Measurements from ENCODE around the gene ERP29.
"Not testable (repeated sequence)": the region's sequence is repeated elsewhere in the genome, so short reads cannot be mapped to it uniquely, and the experiment has no call there.

The ERP29 gene

GRCh38 chr12:111991535-111991934 lies 21.7 kb upstream of the ERP29 start:
- no peak overlapping the region for H3K27ac ChIP-seq (ENCODE audit: insufficient read depth, low read depth, low read length, poor library complexity, severe bottlenecking)
- H3K9me3 ChIP-seq (ENCODE audit: control insufficient read depth, low read length), result no peaks in the 10 kb centered on the region
- H3K27me3 ChIP-seq (ENCODE audit: control insufficient read depth, insufficient read depth, low read length, poor library complexity, severe bottlenecking), result no peaks in the 10 kb centered on the region
- H3K36me3 ChIP-seq (ENCODE audit: control insufficient read depth, insufficient read depth, low read length), result no peaks in the 10 kb centered on the region
- H3K4me3 ChIP-seq (ENCODE audit: insufficient read depth, low read depth, low read length), result no peak overlapping the region
- no peaks in the 10 kb centered on the region for H3K4me1 ChIP-seq (ENCODE audit: control insufficient read depth, insufficient read depth, low read length)
- 93 to 97% methylated on average over 1 to 2 of the region's 2 CpGs for WGBS, 2 experiments

GRCh38 chr12:111991946-111992345 lies 21.3 kb upstream of the ERP29 start:
- Histone ChIP-seq H3K36me3 (ENCODE audit: control insufficient read depth, insufficient read depth, low read length) (no peaks in the 10 kb centered on the region), H3K27me3 (ENCODE audit: control insufficient read depth, insufficient read depth, low read length, poor library complexity, severe bottlenecking) (no peaks in the 10 kb centered on the region), H3K4me3 (ENCODE audit: insufficient read depth, low read depth, low read length) (no peak overlapping the region), H3K4me1 (ENCODE audit: control insufficient read depth, insufficient read depth, low read length) (no peaks in the 10 kb centered on the region), H3K9me3 (ENCODE audit: control insufficient read depth, low read length) (no peaks in the 10 kb centered on the region), H3K27ac (ENCODE audit: insufficient read depth, low read depth, low read length, poor library complexity, severe bottlenecking) (no peak overlapping the region)
- WGBS, 2 experiments, result 84 to 94% methylated on average over 4 of the region's 4 CpGs

- Histone ChIP-seq H3K9me3 (ENCODE audit: control insufficient read depth, low read length) (no peaks in the 10 kb centered on the region), H3K4me1 (ENCODE audit: control insufficient read depth, insufficient read depth, low read length) (no peaks in the 10 kb centered on the region), H3K27me3 (ENCODE audit: control insufficient read depth, insufficient read depth, low read length, poor library complexity, severe bottlenecking) (no peaks in the 10 kb centered on the region), H3K4me3 (ENCODE audit: insufficient read depth, low read depth, low read length) (no peak overlapping the region), H3K27ac (ENCODE audit: insufficient read depth, low read depth, low read length, poor library complexity, severe bottlenecking) (no peak overlapping the region), H3K36me3 (ENCODE audit: control insufficient read depth, insufficient read depth, low read length) (no peaks in the 10 kb centered on the region)
- 82 to 88% methylated on average over 5 to 6 of the region's 6 CpGs for WGBS, 2 experiments
Observed at GRCh38 chr12:111992464-111992863, 20.8 kb upstream of the ERP29 start.

GRCh38 chr12:111993292-111994150 lies 19.7 kb upstream of the ERP29 start:
- no peaks in the 10 kb centered on the region for H3K9me3 ChIP-seq (ENCODE audit: control insufficient read depth, low read length)
- 96 to 97% methylated on average over 2 of the region's 2 CpGs for WGBS, 2 experiments
- H3K4me1 ChIP-seq (ENCODE audit: control insufficient read depth, insufficient read depth, low read length), result no peaks in the 10 kb centered on the region
- H3K4me3 ChIP-seq (ENCODE audit: insufficient read depth, low read depth, low read length), result no peak overlapping the region
- no peak overlapping the region for H3K27ac ChIP-seq (ENCODE audit: insufficient read depth, low read depth, low read length, poor library complexity, severe bottlenecking)
- no peaks in the 10 kb centered on the region for H3K36me3 ChIP-seq (ENCODE audit: control insufficient read depth, insufficient read depth, low read length)
- no peaks in the 10 kb centered on the region for H3K27me3 ChIP-seq (ENCODE audit: control insufficient read depth, insufficient read depth, low read length, poor library complexity, severe bottlenecking)

- H3K27me3 ChIP-seq (ENCODE audit: control insufficient read depth, insufficient read depth, low read length, poor library complexity, severe bottlenecking); H3K4me1 ChIP-seq (ENCODE audit: control insufficient read depth, insufficient read depth, low read length); H3K4me3 ChIP-seq (ENCODE audit: insufficient read depth, low read depth, low read length); H3K9me3 ChIP-seq (ENCODE audit: control insufficient read depth, low read length); H3K36me3 ChIP-seq (ENCODE audit: control insufficient read depth, insufficient read depth, low read length); H3K27ac ChIP-seq (ENCODE audit: insufficient read depth, low read depth, low read length, poor library complexity, severe bottlenecking): not testable (repeated sequence)
- 93 to 95% methylated on average over 16 to 17 of the region's 17 CpGs for WGBS, 2 experiments
Observed at GRCh38 chr12:111994211-111995111, 18.8 kb upstream of the ERP29 start.

- WGBS, 2 experiments, result 75 to 92% methylated on average over 1 of the region's 1 CpG
- no peaks in the 10 kb centered on the region for H3K36me3 ChIP-seq (ENCODE audit: control insufficient read depth, insufficient read depth, low read length)
- H3K27me3 ChIP-seq (ENCODE audit: control insufficient read depth, insufficient read depth, low read length, poor library complexity, severe bottlenecking), result no peaks in the 10 kb centered on the region
Observed at GRCh38 chr12:111995782-111996480, 17.3 kb upstream of the ERP29 start.

GRCh38 chr12:111997300-111997699 lies 15.9 kb upstream of the ERP29 start:
- Histone ChIP-seq H3K27ac (ENCODE audit: insufficient read depth, low read depth, low read length, poor library complexity, severe bottlenecking) (no peak overlapping the region), H3K4me3 (ENCODE audit: insufficient read depth, low read depth, low read length) (no peak overlapping the region), H3K27me3 (ENCODE audit: control insufficient read depth, insufficient read depth, low read length, poor library complexity, severe bottlenecking) (no peaks in the 10 kb centered on the region), H3K36me3 (ENCODE audit: control insufficient read depth, insufficient read depth, low read length) (no peaks in the 10 kb centered on the region), H3K9me3 (ENCODE audit: control insufficient read depth, low read length) (no peaks in the 10 kb centered on the region), H3K4me1 (ENCODE audit: control insufficient read depth, insufficient read depth, low read length) (no peaks in the 10 kb centered on the region)
- 87 to 96% methylated on average over 2 of the region's 2 CpGs for WGBS, 2 experiments

More at GRCh38 chr12:111995782-111996480, 17.3 kb upstream of the ERP29 start:
- Histone ChIP-seq H3K9me3 (ENCODE audit: control insufficient read depth, low read length) (no peaks in the 10 kb centered on the region), H3K4me3 (ENCODE audit: insufficient read depth, low read depth, low read length) (no peak overlapping the region), H3K27ac (ENCODE audit: insufficient read depth, low read depth, low read length, poor library complexity, severe bottlenecking) (no peak overlapping the region), H3K4me1 (ENCODE audit: control insufficient read depth, insufficient read depth, low read length) (no peaks in the 10 kb centered on the region)

GRCh38 chr12:111998015-111998414 lies 15.2 kb upstream of the ERP29 start:
- H3K27ac ChIP-seq (ENCODE audit: insufficient read depth, low read depth, low read length, poor library complexity, severe bottlenecking), result no peak overlapping the region
- no peaks in the 10 kb centered on the region for H3K9me3 ChIP-seq (ENCODE audit: control insufficient read depth, low read length)
- H3K4me1 ChIP-seq (ENCODE audit: control insufficient read depth, insufficient read depth, low read length), result no peaks in the 10 kb centered on the region
- no peak overlapping the region for H3K4me3 ChIP-seq (ENCODE audit: insufficient read depth, low read depth, low read length)
- 95 to 96% methylated on average over 4 of the region's 4 CpGs for WGBS, 2 experiments
- H3K36me3 ChIP-seq (ENCODE audit: control insufficient read depth, insufficient read depth, low read length), result no peaks in the 10 kb centered on the region
- no peaks in the 10 kb centered on the region for H3K27me3 ChIP-seq (ENCODE audit: control insufficient read depth, insufficient read depth, low read length, poor library complexity, severe bottlenecking)

- H3K36me3 ChIP-seq (ENCODE audit: control insufficient read depth, insufficient read depth, low read length); H3K27me3 ChIP-seq (ENCODE audit: control insufficient read depth, insufficient read depth, low read length, poor library complexity, severe bottlenecking); H3K9me3 ChIP-seq (ENCODE audit: control insufficient read depth, low read length); H3K4me3 ChIP-seq (ENCODE audit: insufficient read depth, low read depth, low read length); H3K4me1 ChIP-seq (ENCODE audit: control insufficient read depth, insufficient read depth, low read length); H3K27ac ChIP-seq (ENCODE audit: insufficient read depth, low read depth, low read length, poor library complexity, severe bottlenecking): not testable (repeated sequence)
- WGBS, 2 experiments, result 92 to 93% methylated on average over 9 of the region's 9 CpGs
Observed at GRCh38 chr12:111999129-111999528, 14.1 kb upstream of the ERP29 start.

GRCh38 chr12:112000820-112001219 lies 12.4 kb upstream of the ERP29 start:
- Histone ChIP-seq H3K36me3 (ENCODE audit: control insufficient read depth, insufficient read depth, low read length) (no peaks in the 10 kb centered on the region), H3K27me3 (ENCODE audit: control insufficient read depth, insufficient read depth, low read length, poor library complexity, severe bottlenecking) (no peaks in the 10 kb centered on the region), H3K4me3 (ENCODE audit: insufficient read depth, low read depth, low read length) (no peak overlapping the region), H3K9me3 (ENCODE audit: control insufficient read depth, low read length) (no peaks in the 10 kb centered on the region), H3K27ac (ENCODE audit: insufficient read depth, low read depth, low read length, poor library complexity, severe bottlenecking) (no peak overlapping the region), H3K4me1 (ENCODE audit: control insufficient read depth, insufficient read depth, low read length) (no peaks in the 10 kb centered on the region)
- 93% methylated on average over 7 to 8 of the region's 8 CpGs for WGBS, 2 experiments

Data from ectodermal cell (in vitro differentiated cells).